SKM-1 (cell line): ENCODE measurements around the gene AUTS2.

Experiments
- DNase-seq: peaks from one replicate; lab custom pipeline; 2025; ENCODE audit not compliant: unreplicated experiment; lab: John Stamatoyannopoulos, UW

Gene AUTS2

DNA sequence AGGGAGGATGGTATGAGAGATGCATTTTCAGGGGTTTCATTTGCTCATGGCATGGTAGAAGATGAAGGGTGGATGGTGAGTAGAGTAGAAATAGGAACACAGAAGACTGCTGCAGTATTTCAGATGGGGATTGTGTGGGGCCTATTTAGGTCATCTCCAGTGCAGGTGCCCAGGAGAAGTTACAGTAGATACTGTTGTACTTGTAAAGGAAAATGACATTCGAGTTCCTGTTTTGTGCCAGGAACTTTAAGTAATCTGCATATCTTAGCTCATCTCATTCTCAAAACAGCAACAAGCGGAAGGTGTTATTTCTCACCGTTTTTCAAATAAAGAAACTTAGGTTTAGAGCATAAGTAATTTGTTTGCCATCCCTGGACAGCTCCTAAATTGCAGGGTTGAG lies 156.2 kb downstream of the AUTS2 start:
- DNase-seq, result no peak

DNA sequence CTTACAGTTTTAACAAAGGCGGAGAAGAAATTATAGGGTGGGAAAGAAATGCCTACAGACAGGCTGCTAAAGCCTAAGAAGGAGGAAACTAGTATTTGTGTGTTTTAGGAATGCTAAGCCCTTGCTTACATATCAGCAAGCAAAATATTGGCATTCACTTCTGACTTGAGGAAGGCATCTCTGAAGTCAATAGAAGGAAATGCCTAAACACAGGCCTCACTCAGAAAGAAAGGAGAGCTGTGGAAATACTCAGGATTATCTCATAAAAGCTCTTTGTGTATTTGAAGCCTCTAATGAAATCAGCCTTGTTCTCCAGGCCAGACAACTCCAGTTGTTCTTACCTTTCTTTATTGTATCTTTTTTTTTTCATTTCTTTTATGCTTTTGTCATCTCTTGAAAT lies 158.0 kb downstream of the AUTS2 start:
- no peak for DNase-seq

DNA sequence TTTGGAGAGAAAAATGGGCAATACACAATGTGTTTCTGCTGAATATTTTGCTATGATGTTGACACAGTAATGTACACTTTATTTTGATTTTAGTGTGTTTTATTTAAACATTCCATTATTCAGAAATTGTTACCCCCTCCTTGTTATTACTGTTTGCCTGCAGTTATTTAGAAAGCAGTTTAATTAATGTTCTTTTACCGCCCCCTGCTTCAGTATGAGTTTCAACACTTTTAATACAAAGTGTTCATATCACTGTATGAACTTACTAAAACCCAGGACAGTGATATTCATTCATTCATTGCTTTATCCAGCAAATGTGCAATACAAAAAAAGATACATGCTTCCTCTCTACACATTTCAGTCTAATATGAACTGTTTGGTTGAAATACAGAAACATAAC lies 159.3 kb downstream of the AUTS2 start:
- no peak for DNase-seq

DNA sequence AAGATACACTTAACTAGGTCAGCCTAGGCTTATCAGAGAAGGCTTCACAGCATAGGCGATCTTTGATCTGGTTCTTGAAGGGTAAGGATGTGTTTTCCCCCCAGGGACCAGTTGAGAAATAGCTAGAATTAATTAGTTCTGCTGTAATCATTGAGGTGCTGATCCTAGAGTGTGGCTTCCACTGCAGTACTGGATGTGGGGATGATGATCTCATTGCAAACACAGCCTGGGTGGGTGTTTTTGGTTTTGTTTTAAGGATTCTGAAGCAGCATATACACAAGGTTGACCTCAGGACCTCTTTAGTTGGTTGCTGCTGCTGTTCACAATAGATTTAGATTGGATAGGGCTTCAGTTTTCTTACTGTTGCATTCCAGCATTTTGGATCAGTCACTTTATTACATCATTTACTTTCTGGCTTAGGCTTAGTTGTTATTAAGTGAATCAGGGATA lies 159.7 kb downstream of the AUTS2 start:
- no peak for DNase-seq

DNA sequence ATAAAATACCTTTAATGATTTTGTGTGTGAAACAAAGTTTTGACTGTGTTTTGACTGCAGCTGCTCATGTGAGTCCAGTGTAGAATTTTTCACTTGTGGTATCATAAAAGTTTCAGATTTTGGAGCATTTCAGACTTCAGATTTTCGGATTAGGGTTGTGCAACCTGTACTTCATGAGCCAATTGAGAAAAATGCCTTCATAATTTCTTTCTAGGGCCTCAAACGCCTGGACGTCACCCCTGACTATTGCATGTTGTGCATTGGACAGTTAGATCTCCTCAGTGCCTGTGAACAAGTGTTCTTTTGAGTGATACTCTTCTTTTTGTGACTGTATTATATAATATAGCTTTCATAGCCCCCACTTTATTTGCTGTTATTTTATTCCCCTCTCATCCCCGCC lies 161.1 kb downstream of the AUTS2 start:
- DNase-seq, result no peak

DNA sequence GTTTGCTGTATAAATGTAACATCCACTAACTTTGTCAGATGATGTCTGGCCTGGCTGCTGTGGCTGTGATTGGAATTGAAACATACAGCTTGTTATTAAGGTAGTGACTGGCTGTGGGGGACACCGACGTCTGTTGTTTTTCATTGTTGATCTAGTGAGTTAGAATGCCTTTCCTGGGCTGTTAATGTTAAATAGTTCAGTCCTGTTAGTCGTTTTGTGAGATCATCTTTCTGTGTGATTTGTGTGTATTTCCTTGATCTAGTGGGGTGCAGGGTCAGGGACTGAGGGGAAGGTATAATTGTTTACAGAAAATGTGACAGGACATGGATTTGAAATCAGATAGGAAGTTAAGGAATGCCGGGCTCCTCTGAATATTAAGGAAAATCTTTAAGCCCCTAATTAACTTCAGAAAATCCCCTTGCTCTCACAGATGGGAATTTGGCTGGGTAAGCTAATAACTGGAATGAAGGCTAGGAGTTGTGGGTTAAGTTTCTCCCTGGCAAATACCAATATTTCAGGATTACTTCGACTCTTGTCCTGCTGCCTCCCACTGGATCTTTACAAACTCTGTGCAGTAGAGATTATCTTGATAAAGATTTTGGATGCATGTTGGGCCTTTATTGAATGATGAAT lies 163.1 kb downstream of the AUTS2 start:
- DNase-seq, result no peak

DNA sequence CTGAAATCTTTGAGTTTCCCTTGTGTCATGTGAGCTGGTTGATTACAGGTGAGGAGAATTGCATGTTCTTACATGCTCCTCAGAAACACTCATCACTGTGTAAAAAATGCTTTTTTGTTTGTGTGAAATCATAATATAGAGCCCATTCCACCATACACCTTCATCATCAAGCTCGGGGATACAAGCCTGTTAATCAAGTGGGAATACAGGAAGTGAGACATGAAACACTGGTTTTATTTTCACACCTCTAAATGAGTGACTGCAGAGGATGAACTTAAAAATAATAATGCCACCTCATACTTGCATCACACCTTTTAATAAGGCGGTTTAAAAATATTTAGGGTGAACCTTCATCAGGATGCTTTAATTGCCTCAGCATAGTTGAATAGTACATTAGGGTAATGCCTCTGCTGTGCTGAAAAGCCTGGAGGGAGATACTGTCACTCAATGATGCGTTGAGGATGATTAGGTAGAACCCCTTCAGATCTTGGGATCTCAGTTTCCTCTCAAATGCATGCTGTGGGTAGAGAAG lies 164.6 kb downstream of the AUTS2 start:
- DNase-seq, result no peak

DNA sequence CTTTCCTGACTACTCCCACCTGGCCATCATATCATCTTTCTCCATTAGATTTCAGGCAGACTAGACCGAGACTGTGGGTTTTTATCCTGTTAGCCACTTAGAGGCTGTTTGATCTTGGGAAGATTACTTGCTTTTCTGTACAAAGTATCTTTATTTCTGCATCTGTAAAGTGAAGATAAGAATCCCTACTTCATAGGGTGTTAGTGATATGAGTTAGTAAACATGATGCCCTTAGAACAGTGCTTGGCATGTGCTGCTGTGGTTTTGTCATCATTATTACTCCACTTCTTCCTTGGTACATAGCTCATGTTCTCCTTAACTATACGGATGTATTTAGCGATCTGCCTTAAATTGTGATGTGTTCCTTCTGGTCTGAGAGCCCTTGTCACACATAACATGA lies 165.2 kb downstream of the AUTS2 start:
- DNase-seq, result no peak

DNA sequence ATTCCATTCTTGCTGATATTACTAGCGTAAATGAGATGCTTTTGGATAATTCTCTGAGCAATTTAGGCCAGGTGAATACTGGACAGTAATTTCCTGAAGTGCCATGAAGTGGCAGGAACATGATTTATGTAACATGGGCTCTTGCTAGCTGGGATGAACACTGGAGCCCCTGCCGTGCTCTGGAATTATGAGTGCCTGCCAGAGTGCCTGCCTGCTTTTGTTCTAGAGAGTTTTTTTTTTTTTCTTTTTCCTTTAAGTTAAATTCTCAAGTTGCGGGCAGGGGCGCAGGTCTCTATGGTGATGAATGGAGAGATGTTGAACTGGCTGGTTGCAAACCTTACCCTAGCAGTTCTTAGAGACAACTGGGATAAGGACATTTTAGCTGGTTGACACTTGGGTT lies 165.9 kb downstream of the AUTS2 start:
- DNase-seq, result no peak

DNA sequence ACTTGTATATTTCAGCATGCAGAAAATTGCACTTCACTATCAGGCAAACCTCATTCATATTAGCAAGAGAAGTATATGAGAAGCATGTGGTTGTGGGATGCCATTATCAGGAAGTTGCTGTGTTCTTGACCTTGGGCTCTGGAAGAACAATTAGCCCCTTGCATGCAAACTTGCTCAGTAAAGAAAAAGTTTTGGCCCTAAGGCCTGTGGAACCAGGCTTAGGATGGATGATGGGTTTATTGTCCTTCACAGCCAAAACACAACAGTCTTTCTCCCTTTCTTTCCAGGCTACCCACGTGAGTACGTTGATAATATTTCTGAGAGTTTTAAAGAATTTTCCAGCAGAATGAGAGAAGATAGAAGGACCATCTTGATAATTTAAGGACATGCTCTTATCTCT lies 166.4 kb downstream of the AUTS2 start:
- DNase-seq, result no peak

DNA sequence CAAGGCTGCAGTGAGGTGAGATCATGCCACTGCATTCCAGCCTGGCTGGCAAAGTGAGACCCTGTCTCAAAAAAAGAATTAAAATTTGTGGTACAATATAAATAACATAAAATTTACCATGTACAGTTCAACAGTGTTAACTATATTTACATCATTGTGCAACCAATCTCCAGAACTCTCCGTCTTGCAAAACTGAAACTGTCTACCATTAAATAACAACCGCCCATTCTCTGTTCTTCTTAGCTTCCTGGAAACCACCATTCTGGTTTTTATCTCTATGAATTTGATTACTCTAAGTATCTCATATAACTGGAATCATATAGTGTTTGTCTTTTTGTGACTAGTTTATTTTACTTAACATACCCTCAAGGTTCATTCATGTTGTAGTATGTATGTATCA lies 167.6 kb downstream of the AUTS2 start:
- DNase-seq, result no peak

DNA sequence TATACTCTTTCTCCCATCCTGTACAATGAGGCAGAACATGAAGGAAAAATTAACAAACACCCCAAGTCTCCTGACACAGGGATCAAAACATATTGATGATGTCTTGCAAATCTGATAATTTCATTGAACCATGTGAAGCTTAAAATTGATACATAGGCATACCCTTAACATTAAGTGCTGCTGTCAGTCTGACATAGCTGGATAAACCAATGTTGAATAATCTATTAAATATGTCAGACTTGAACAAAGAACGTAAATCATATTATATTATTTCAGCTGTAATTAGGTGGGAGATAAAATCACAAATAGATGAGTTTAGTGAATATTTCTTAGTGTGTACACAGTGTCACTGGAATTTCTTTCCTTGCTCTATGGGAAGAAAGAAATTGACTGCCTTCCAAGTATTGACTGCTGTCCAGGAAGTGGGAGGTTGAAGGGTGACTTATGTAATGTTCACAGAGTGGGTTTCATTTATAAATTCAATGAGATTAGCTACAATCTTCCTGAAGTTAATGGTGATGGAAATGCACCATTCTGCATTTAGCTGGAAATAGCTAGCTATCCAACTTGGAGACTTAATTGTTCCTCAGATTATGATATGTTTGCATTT lies 170.8 kb downstream of the AUTS2 start:
- no peak for DNase-seq

DNA sequence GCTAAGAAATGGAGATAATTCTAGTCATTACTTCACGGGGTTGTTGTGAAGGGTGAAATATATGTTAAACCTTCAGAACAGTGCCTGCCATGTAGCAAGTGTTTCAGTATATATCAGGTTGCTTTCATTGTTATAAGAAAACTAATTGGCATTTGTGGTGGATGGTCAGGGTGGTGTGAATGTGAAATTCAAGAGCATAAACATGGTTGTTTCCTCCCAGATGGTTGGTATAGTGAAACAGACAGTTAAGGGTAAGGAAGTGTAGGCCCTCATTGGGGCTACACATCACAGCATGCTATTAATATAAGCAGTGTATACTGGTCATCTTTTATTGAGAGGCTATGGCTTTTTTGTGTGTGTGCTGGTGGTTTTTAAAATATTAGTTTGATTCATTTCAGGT lies 171.6 kb downstream of the AUTS2 start:
- DNase-seq, result no peak

DNA sequence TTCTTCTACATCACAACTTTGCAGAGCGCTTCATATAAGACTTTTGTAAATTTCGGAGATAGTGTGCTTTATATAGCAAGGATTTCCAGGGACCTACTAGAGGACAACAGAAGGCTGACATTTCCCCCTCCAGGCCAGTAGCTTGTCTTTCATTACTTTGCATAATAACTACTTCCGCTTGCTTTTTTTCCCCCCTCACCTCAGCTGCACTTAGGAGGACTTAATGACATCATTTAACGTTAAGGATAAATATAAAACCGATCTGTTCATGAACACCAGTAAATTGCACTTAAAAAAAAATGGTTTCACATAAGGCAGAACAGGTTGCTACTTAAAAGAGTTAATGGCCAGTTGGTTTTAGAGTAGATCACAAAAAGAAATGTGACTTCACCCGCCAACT lies 172.3 kb downstream of the AUTS2 start:
- DNase-seq, result no peak

DNA sequence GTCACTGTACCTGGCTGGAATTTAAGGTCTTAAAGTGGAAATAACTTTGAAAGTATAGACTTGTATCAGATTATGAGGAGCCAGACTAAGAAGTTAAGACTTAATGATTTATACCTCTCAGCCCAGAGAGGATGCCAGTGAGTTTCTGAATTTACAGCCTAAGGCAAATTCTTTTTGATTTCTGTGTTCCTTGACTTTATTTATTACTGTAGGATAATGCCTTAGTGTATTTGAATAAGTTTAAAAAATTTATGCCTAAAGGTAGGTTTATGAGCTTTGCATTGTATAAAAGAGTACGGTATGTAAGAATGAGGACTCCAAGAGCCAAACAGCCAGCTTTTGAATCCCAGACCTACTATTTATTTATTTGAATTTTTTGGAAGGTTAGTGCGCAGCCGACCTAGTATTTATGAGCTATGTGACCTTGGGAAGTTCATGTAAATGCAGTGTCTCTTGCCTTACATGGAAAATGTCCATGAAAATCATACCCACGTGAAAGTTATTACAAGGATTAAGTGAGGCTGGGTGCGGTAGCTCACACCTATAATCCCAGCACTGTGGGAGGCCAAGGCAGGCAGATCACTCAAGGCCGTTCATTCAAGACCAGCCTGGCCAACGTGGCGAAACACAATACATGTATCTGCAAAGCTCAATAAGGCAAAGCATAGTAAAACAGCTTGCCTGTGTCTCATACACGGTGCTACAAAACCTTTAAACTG lies 174.6 kb downstream of the AUTS2 start:
- no peak for DNase-seq

DNA sequence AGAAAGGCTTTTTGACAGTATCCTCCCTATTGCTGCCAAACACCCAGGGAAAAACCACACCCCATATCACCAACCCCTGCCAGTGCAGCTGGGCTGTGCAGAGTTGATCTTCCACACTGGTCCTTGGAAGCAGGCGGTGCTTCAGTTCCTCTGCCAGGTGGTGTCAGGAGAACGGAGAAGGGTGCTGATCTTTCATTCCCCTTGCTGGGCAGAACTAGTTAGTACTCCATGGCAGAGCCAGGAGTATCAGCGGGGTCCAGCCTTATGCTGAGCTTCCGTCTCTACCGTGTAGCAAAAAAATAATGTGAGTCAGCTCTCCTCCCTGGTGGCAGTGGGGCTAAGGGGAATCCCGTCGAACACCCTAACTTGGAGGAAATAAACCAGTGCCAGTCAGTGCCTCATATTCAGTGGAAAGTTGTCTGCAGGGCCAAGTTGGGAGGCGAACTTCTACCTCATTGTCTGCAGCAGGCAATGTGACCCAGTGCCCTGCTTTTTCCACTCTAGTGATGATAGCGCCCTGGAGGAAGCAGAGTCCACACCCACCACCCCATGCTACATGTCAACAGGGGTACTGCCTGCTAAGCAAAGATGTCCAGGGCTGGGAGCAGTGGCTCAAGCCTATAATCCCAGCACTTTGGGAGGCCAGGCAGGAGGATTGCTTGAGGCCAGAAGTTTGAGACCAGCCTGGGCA lies 175.4 kb downstream of the AUTS2 start:
- DNase-seq, result no peak

DNA sequence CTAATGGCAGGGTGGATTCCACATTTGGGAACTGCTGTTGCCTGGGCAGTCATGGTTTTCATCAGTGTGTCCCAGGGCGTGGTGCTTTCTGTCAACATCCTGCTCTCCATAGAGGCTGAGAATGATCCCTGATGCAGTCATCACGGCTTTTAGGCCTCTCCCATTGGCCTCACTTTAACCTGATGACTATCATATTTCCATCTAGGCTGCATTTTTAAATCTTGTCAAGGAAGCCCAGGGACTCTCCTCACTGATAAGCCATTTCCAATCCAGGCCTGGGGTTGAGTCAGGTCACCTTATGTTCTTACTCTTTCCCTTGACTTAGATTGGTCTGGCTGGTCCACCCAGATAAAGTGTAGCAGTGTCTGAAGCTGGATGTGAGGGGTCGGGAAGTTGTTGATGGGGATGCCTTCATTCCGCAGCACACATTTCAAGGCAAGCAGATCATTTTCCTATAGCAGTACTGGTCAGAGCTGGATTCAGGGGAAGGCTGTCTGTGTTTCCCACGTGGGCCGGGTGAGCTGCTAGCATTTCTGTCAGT lies 177.0 kb downstream of the AUTS2 start:
- no peak for DNase-seq

DNA sequence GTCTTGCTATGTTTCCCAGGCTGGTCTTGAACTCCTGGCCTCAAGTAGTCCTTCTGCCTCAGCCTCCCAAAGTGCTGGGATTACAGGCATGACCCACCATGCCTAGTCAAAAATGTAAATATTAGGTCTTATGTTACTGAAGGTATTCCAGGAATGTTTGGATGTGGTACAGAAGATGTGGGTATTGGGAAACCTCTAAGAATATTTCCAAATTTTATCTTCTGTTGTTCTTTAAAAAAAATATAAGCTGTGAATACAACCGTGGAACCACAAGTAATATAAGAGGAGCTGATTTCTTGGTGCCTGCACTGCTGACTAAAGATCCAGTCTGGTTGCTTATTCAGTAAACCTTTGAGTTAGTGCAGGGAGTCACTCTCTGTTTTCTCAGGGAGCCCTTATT lies 178.3 kb downstream of the AUTS2 start:
- no peak for DNase-seq

DNA sequence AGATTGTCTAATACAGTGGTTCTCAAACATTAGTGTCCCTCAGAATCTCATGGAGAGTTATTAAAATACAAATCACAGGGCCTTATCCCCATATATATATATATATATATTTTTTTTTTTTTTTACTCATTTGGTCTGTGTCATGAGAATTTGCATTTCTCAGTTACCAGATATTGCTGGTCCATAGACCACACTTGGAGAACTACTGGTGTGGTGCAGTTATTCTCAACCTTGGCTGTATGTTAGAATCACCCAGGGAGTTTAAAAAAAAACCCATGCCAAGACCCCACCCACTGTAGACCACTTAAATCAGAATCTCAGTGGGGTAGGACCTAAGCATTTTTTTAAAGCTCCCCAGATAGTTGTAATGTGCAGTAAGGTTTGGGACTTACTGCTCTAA lies 179.9 kb downstream of the AUTS2 start:
- DNase-seq, result no peak

DNA sequence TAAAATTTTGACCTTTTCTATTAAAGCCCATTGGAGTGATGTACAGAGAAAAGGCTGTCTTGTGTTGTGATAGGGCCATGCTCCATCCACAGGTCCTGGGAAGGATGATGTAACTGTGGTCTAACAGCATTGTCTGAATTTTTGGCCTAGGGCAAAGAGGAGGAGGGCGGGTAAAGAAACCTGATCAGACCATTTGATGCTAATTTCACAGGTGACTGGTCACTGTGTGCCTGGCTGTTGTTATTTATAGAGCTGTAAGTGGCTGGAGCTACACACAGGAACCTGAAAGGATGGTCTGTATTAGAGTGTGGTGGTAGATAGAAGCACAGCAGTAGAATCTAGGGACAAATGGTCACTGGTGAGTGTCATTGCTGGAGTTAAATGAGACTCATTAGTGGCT lies 182.1 kb downstream of the AUTS2 start:
- no peak for DNase-seq

DNA sequence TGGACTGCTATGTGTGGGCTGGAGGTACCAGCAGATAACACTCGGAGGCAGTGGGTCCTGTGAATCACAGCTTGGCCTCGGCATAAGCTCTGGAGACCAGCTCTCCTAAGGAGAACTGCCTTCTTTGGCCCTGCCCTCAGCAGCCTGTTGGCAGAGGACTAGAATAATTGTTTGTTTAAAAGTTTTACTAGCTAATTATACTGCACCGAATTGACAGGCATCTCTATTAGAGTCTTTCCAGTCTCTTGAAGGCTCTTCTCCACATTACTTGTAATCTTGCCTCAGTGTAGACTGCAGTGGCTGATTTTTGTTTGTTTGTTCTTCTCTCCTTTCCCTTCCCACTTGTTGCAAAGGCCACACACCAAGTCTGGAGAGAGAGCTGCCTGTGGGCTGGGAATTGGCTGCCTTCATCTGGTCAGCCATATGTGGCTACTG lies 183.2 kb downstream of the AUTS2 start:
- DNase-seq, result no peak
